ENCODE data around the gene KCNJ18.
"Not testable (repeated sequence)": the region's sequence is repeated elsewhere in the genome, so short reads cannot be mapped to it uniquely, and the experiment has no call there.

The KCNJ18 gene

GRCh38 chr17:21737015-21737580, 44.8 kb downstream of the KCNJ18 start:
- ATAC-seq, result not testable (repeated sequence)

DNA sequence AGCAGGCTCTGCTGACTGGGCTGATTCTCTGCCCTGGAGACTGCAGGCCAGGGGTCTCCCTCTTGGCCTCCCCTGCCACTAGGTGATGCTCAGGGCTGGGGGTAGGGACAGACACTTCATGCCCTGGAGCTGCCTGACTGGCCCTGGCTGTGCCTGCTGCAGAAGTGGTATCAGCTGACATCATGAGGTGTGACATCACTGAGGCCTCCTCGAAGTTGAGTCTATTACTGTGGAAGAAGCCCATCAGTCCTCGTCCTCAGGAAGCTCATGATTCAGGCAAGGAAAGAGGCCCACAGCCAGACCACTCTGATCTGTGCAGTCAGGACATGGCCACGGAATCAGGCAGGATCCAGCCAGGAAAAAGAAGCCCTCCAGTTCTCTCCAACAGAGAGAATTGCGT, 45.9 kb downstream of the KCNJ18 start:
- not testable (repeated sequence) for ATAC-seq

DNA sequence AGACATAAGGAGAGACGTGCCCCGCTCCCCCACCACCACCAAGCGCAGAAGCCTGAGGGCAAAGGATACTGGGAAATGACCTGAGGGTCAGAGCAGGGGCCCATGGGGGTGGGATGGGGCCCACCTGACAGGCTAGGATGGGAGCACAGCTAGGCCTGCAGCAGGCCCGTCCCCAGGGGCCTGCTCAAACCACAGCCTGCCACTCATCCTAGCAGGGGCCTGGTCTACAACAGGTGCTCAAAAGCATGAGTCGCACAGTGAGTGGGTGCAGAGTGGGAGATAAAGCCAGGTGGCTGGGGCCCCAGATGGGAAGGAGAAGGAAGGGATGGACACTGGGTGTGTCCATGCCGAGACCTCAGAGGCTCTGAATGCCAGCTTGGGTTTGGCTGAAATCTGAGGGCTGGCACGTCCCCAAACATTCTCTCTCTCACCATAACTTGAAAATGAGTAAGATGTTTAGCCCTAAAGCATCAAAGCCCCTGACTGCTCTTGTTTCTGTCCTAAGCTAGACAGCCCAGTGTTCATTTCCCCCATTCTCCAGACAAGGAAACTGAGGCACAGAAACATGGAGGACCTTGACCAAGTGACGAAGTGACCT, 46.7 kb downstream of the KCNJ18 start:
- not testable (repeated sequence) for ATAC-seq

GRCh38 chr17:21739485-21739884, 47.2 kb downstream of the KCNJ18 start:
- peak in 1 of 2 donors; percentile 25 for ATAC-seq

GRCh38 chr17:21740836-21741235, 48.5 kb downstream of the KCNJ18 start:
- ATAC-seq, result not testable (repeated sequence)

DNA sequence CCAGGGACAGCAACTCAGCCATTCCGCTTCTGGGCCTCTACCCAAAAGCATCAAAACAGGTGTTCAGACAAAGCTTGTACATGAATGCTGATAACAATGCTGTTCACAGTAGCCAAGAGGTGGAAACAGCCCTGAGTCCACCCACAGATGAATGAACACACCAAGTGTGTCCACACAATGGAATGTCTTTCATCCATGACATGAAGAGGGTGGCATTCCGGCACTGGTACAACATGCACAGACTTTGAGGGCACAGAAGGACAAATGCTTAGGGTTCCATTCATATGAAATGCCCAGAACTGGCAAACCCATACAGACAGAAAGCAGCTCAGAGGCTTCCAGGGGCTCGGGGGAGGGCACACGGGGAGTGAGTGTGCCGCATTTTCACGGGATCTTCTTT, 49.2 kb downstream of the KCNJ18 start:
- not testable (repeated sequence) for ATAC-seq

- ATAC-seq, result no peak
Observed at GRCh38 chr17:21742326-21742725, 50.0 kb downstream of the KCNJ18 start.

GRCh38 chr17:21744151-21744550, 51.8 kb downstream of the KCNJ18 start:
- not testable (repeated sequence) for ATAC-seq

GRCh38 chr17:21744621-21745020, 52.3 kb downstream of the KCNJ18 start:
- not testable (repeated sequence) for ATAC-seq

DNA sequence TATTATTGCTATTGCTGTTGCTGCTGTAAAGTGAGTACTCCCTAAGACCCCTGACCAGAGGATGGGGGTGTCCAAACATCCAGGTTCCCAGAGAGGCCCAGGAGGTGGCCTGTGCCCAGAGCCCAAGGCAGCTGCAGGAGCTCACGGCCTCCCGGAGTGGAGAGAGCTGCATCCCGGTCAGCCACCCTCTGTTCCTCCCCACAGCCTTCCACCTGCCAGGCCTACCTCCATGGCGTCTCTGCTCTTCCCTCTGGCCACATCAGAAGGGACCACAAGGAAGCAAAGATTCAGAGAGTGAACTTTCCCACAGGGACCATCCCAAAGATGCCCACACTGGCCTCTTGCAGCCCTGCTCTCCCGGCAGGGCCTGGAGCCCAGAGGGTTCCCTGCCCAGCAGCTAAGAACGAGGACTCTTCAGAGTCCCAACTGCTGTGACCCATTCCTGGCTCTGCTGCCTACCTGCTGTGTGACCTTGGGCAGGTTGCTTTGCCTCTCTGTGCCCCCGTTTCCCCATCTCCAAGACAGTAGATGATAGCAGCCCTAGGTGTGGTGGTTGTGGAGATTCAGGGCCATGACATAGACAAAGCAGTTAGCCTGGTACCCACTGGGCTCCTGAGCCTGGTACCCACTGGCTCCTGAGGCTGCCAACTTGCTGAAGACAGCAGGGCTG, 53.2 kb downstream of the KCNJ18 start:
- not testable (repeated sequence) for ATAC-seq

DNA sequence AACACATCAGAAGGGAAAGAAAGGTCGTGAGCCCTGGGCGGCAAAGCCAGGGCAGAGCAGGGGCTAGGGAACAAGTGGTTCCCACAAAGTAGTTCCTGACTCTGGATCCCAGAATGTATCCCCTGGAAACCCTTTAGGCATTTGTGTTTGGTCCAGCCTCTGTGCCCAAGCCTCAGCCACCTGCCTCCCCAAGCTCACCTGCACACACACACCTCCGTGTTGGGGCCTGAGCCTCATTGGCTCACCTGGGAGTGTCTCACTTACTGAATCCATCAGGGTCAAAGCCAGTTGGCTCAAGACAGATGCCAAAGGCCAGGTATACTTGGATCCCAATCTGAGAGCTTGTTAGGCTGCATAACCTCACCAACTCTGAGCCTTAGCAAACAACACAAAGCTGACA, 54.1 kb downstream of the KCNJ18 start:
- ATAC-seq, result not testable (repeated sequence)

GRCh38 chr17:21747195-21747915, 55.0 kb downstream of the KCNJ18 start:
- ATAC-seq, result not testable (repeated sequence)

DNA sequence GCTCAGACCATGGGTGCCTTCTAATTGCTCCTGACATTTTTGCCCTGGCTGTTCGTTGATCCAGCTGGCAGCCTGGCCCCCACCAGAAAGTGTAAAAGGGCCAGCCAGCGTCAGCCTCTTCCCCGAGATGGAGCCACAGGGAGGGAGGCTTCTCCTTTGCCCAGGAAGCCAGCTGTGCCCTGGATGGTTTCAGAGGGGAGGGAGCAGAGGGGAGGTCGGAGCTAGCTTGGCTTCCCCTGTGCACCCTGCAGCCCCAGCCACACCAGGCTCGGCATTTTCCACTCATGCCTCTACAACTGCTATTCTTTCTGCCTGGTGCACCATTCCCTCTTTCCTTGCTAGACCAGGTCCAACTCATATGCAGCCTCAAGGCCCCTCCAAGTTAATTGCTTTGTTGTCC, 56.4 kb downstream of the KCNJ18 start:
- not testable (repeated sequence) for ATAC-seq

GRCh38 chr17:21749696-21750531, 57.6 kb downstream of the KCNJ18 start:
- ATAC-seq, result not testable (repeated sequence)

GRCh38 chr17:21751111-21751510, 58.8 kb downstream of the KCNJ18 start:
- ATAC-seq, result not testable (repeated sequence)
